PC-9 (cell line): ENCODE data around the gene TUBA4B. TPM values are rescaled to one million over a fixed set of nuclear protein-coding genes. Genes with fewer than 3 reads are reported as not detected.
A peak's percentile ranks its signal among the peaks of the same experiment; 100 is the strongest.

Experiments used
- BruUV-seq: library from RNA; stranded (reverse); fragments of 400-500 nt; replicated peaks from 2 replicates; lab custom pipeline; 2021; lab: Mats Ljungman, UMichigan
- CTCF ChIA-PET: fragments of 300-600 bp; sonication (Branson Sonifier 250); formaldehyde crosslinking; loops from one replicate; lab custom pipeline; 2022; ENCODE audit warnings: antibody characterized with exemption; lab: Charles Lee
- POLR2A ChIA-PET: fragments of 300-600 bp; sonication (Branson Sonifier 250); formaldehyde crosslinking; loops from one replicate; lab custom pipeline; 2022; ENCODE audit warnings: antibody characterized with exemption; ENCODE audit not compliant: unreplicated experiment; lab: Charles Lee
- DNase-seq, 2 experiments: peaks; one replicate each; pipeline versions ENCODE4 v3.0.0 to v3.0.0-alpha.2; 2015 to 2022; ENCODE audit warnings: mixed read lengths in 1 of 2
- H2AFZ ChIP-seq: fragments of 200-600 bp; sonication (generic); 2 replicates; pipeline ENCODE4 v1.8.1; 2017; ENCODE audit warnings: antibody characterized with exemption
- H3F3A ChIP-seq: fragments of 200-600 bp; sonication (generic); 2 replicates; pipeline ENCODE4 v1.8.1; 2017; ENCODE audit warnings: antibody characterized with exemption, mild to moderate bottlenecking, low read depth; ENCODE audit not compliant: insufficient read depth
- H3K27ac ChIP-seq: fragments of 200-600 bp; sonication (generic); 2 replicates; pipeline ENCODE4 v1.6.1; 2016; ENCODE audit warnings: mixed run types
- H3K27me3 ChIP-seq: fragments of 200-600 bp; sonication (generic); 2 replicates; pipeline ENCODE4 v1.6.1; 2016; ENCODE audit warnings: low read depth, mixed run types; ENCODE audit not compliant: insufficient read depth
- H3K36me3 ChIP-seq: fragments of 200-600 bp; sonication (generic); 2 replicates; pipeline ENCODE4 v1.6.1; 2016; ENCODE audit warnings: low read depth, mixed run types
- H3K4me1 ChIP-seq: fragments of 200-600 bp; sonication (generic); replicated peaks from 2 replicates; pipeline ENCODE4 v1.6.1; 2016; ENCODE audit warnings: mixed run types; ENCODE audit not compliant: insufficient read depth
- H3K4me2 ChIP-seq: fragments of 200-600 bp; sonication (generic); 2 replicates; pipeline ENCODE4 v1.6.1; 2017; ENCODE audit warnings: mixed run types
- H3K4me3 ChIP-seq: fragments of 200-600 bp; sonication (generic); 2 replicates; pipeline ENCODE4 v1.6.1; 2016; ENCODE audit warnings: mixed run types
- H3K79me2 ChIP-seq: fragments of 200-600 bp; sonication (generic); 2 replicates; pipeline ENCODE4 v1.6.1; 2017; ENCODE audit warnings: low read depth, mixed run types
- H3K9me2 ChIP-seq: fragments of 200-600 bp; sonication (generic); 2 replicates; pipeline ENCODE4 v1.8.1; 2017; ENCODE audit warnings: mild to moderate bottlenecking; ENCODE audit not compliant: insufficient read depth
- H3K9me3 ChIP-seq: fragments of 200-600 bp; sonication (generic); 2 replicates; pipeline ENCODE4 v1.8.1; 2016; ENCODE audit warnings: low read depth; ENCODE audit not compliant: insufficient read depth
- H4K20me1 ChIP-seq: fragments of 200-600 bp; sonication (generic); 2 replicates; pipeline ENCODE4 v1.8.1; 2017; ENCODE audit not compliant: insufficient read depth
- EZH2 ChIP-seq: fragments of 200-600 bp; sonication (generic); IDR thresholded peaks from 2 replicates; pipeline ENCODE4 v1.8.0; 2017; ENCODE audit warnings: antibody characterized with exemption, low read depth
- intact Hi-C: fragments of 100-400 bp; cut with micrococcal nuclease; formaldehyde crosslinking; loops from one replicate; pipeline ENCODE4 v1.10.0; 2022; ENCODE audit not compliant: unreplicated experiment
- total RNA-seq: library from RNA; stranded (reverse); gene quantifications from 2 replicates; pipeline ENCODE4 v1.2.3, GENCODE V29; 2021
- TF ChIP-seq, protein P1 (sequence below): fragments of 200-600 bp; sonication (generic); conservative IDR thresholded peaks from 2 replicates; pipeline ENCODE4 v1.6.1; 2017; ENCODE audit warnings: mixed run types, antibody characterized with exemption, mild to moderate bottlenecking, moderate library complexity

Gene TUBA4B
- total RNA-seq, 1 experiment from 2014 or later = not detected

DNA sequence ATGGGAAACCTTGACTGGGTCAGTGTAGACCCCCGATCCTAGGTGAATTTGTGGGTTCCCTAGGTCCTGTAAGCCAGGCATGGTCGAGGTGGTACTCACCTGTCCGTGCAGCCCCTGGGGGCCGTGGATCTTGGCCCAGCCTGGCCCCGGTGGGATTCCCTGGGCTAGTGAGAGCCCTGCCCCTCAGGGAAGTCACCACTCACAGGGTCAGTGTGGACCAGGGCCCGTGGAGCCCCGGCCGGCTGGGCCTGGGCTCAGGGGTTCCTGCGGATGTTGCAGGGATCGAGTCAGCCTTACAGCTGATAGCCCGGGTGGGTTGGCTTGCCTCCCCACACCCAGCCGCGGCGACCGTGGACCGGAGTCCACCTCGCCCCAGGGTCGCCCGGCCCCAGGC is 24.1 kb upstream of the TUBA4B start:
- no peak for DNase-seq
- Histone ChIP-seq H3F3A (peaks cover 8% of the 10 kb centered on the region), H3K79me2 (peaks cover 39% of the 10 kb centered on the region), H3K9me3 (no peaks in the 10 kb centered on the region), H3K4me3 (peak overlapping the region; percentile 67), H4K20me1 (no peaks in the 10 kb centered on the region), H3K36me3 (0 out of 2 replicates have a peak, but pooled peaks cover 16% of the 10 kb centered on the region), H3K27me3 (no peaks in the 10 kb centered on the region), H3K4me2 (peak overlapping the region; percentile 97), H3K27ac (no peak overlapping the region), H3K4me1 (peaks cover 16% of the 10 kb centered on the region), H2AFZ (peak overlapping the region; percentile 74), H3K9me2 (no peaks in the 10 kb centered on the region)
- TF ChIP-seq, protein P1, sequence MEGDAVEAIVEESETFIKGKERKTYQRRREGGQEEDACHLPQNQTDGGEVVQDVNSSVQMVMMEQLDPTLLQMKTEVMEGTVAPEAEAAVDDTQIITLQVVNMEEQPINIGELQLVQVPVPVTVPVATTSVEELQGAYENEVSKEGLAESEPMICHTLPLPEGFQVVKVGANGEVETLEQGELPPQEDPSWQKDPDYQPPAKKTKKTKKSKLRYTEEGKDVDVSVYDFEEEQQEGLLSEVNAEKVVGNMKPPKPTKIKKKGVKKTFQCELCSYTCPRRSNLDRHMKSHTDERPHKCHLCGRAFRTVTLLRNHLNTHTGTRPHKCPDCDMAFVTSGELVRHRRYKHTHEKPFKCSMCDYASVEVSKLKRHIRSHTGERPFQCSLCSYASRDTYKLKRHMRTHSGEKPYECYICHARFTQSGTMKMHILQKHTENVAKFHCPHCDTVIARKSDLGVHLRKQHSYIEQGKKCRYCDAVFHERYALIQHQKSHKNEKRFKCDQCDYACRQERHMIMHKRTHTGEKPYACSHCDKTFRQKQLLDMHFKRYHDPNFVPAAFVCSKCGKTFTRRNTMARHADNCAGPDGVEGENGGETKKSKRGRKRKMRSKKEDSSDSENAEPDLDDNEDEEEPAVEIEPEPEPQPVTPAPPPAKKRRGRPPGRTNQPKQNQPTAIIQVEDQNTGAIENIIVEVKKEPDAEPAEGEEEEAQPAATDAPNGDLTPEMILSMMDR = no peak
- TF ChIP-seq EZH2 = no peak
- no TSS peak for BruUV-seq
- ChIA-PET CTCF (interaction anchor here (1.4 kb wide), 1 partner anchor 66 kb away, joined by 5 read pairs; no protein-coding TSS in a partner anchor), POLR2A (interaction anchor here (0.7 to 1.2 kb wide), 4 partner anchors 22 to 53 kb away, joined by 3 to 19 read pairs (median 6); partner anchors contain the start of gene CNPPD1)
- intact Hi-C loops = loop anchor here (1.0 to 2.0 kb wide), 5 partner anchors 10 to 65 kb away; partner anchors contain the start of gene DNAJB2

DNA sequence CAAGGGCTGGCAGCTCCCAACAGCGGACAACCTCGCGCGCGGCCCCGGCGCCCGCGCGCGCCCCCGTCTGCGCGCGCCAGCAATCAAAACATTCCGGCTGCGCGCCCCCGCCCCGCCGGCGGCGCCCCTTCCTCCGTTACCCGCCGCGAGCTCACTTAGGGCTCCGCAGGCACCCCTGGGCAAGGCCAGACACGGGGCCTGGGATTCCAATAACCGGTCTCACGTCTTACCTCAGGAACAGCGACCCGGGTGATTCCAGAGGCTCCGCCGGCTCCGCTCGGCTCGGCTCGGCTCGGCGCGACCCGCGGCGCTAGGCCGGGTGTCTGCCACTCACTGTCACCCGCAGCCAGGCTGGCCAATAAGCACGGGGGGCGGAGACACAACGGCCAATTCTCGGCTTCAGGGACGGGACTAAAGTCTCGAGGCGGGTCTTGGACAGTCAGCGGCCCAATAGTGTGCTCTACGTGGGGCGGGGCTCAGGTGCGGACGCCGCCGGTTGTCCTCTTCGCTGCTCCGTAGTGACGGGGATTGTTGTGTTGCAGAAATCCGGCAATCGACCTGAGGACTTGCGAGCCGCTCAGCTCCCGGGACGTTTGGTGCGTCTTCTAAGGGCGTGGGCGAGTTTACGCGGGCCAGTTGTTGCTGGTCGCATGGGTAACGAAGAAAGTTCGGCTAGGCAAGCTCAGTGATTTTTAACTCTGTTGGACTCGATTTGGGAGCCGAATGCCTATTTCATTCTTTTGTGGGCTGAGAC is 23.6 kb upstream of the TUBA4B start, which contains the start of the genes ANKZF1 and ATG9A:
TSS of gene ANKZF1 (plus strand) at position 502 of the 754 bp plus-strand sequence. CDS start 452 bp downstream, outside the sequence.
TSS of gene ATG9A (minus strand) at position 332 of the 754 bp plus-strand sequence. CDS start 1,612 bp downstream, outside the sequence.
- Histone ChIP-seq H3K9me2 (no peaks in the 10 kb centered on the region), H3K36me3 (0 out of 2 replicates have a peak, but pooled peaks cover 22% of the 10 kb centered on the region), H3K79me2 (peaks cover 39% of the 10 kb centered on the region), H3K4me1 (peaks cover 16% of the 10 kb centered on the region), H2AFZ (peak within 1 kb of the TSS; percentile 80), H3K27ac (peak within 1 kb of the TSS; percentile 77), H4K20me1 (no peaks in the 10 kb centered on the region; the same call in 1 of the 2 replicates), H3K4me2 (peak within 1 kb of the TSS; percentile 97), H3K9me3 (no peaks in the 10 kb centered on the region), H3K4me3 (peak within 1 kb of the TSS; percentile 67), H3K27me3 (no peaks in the 10 kb centered on the region), H3F3A (peaks cover 8% of the 10 kb centered on the region)
- TF ChIP-seq, protein P1 = no peak
- no peak for TF ChIP-seq EZH2
- intact Hi-C loops = loop anchor here (1.0 to 2.0 kb wide), 5 partner anchors 10 to 65 kb away; partner anchors contain the start of gene DNAJB2
- ChIA-PET POLR2A (interaction anchor here (0.6 to 1.2 kb wide), 5 partner anchors 20 to 54 kb away, joined by 3 to 19 read pairs (median 6); partner anchors contain the start of gene CNPPD1), CTCF (interaction anchor here (1.3 to 1.4 kb wide), 2 partner anchors 58 to 66 kb away, joined by 3 to 5 read pairs; no protein-coding TSS in a partner anchor)
- DNase-seq = peak; percentile 97 to 98
- BruUV-seq = no TSS peak

DNA sequence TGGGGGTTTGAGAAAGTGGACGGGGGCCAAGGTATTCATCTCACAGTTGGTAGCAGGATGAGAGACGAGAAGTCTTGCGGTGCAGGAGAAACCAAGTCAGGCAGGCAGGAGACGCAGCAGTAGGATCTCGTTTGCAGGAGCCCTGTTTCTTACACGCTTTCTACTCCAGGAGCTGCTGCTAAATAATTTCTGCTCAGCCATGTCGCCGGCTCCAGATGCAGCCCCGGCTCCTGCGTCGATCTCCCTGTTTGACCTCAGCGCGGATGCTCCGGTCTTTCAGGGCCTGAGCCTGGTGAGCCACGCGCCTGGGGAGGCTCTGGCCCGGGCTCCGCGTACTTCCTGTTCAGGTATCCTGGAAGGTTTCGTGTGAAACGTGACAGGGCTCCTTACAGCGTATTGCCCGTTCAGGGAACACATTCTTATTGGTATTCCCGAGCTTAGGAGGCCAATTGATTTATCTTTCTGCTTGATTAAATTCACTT is 22.9 kb upstream of the TUBA4B start:
- Histone ChIP-seq H4K20me1 (no peaks in the 10 kb centered on the region; the same call in 1 of the 2 replicates), H3K4me1 (peaks cover 16% of the 10 kb centered on the region), H2AFZ (peak overlapping the region; percentile 80), H3K9me2 (no peaks in the 10 kb centered on the region), H3K79me2 (peaks cover 39% of the 10 kb centered on the region), H3K27ac (peak overlapping the region; percentile 77), H3K27me3 (no peaks in the 10 kb centered on the region), H3K9me3 (no peaks in the 10 kb centered on the region), H3K36me3 (0 out of 2 replicates have a peak, but pooled peaks cover 22% of the 10 kb centered on the region), H3K4me3 (peak overlapping the region; percentile 67), H3F3A (peaks cover 8% of the 10 kb centered on the region), H3K4me2 (peak overlapping the region; percentile 92)
- TSS peak; percentile 70 for BruUV-seq
- TF ChIP-seq EZH2 = no peak
- TF ChIP-seq, protein P1 = no peak
- ChIA-PET POLR2A (interaction anchor here (0.6 to 1.2 kb wide), 2 partner anchors 19 to 53 kb away, joined by 6 to 7 read pairs; partner anchors contain the start of gene CNPPD1), CTCF (interaction anchor here (1.3 to 1.4 kb wide), 2 partner anchors 59 to 65 kb away, joined by 3 to 5 read pairs; no protein-coding TSS in a partner anchor)
- intact Hi-C loops = no loop called here
- peak; percentile 31 to 56 for DNase-seq
